Transverse colon (tissue), 4 donors: Measurements from ENCODE around the gene ITGA7.

Experiments
- CTCF ChIP-seq, 5 experiments: fragments of 200-600 bp in 3 of 5; fragments of 450-650 bp in 2 of 5; sonication (generic) in 3 of 5; IDR thresholded peaks; 1 replicate in 2 of 5; 2 replicates in 3 of 5; pipeline ENCODE4 v1.5.1; 2016 to 2017; ENCODE audit warnings: antibody characterized with exemption in 5 of 5, inconsistent platforms in 3 of 5, mild to moderate bottlenecking in 2 of 5, moderate library complexity in 1 of 5
- EP300 ChIP-seq: sonication (generic); formaldehyde crosslinking; IDR thresholded peaks from one replicate; pipeline ENCODE4 v1.6.1; 2017; ENCODE audit warnings: antibody characterized with exemption, low read depth
- POLR2A ChIP-seq: fragments of 450-650 bp; IDR thresholded peaks from one replicate; pipeline ENCODE4 v1.6.1; 2016; ENCODE audit warnings: antibody characterized with exemption, mild to moderate bottlenecking, moderate library complexity
- POLR2AphosphoS5 ChIP-seq, 3 donors: sonication (generic); formaldehyde crosslinking; IDR thresholded peaks; one replicate each; pipeline ENCODE4 v1.6.1; 2016; ENCODE audit warnings: antibody characterized with exemption in 3 of 3

- TF ChIP-seq POLR2A = no peak
- TF ChIP-seq CTCF (IDR thresholded peaks at IDR 0.05) = no peak
- no peak for TF ChIP-seq EP300
- TF ChIP-seq POLR2AphosphoS5 (IDR thresholded peaks at IDR 0.05) = no peak
Measured at GRCh38 chr12:55698965-55699364, 8.7 kb downstream of the ITGA7 start.
